LHCN-M2 (cell line): ENCODE data around the gene CDY2B. TPM values are rescaled to one million over a fixed set of nuclear protein-coding genes. Genes with fewer than 3 reads are reported as not detected.
"Not testable (repeated sequence)": the region's sequence is repeated elsewhere in the genome, so short reads cannot be mapped to it uniquely, and the experiment has no call there.

Experiments used
- DNase-seq: peaks from one replicate; pipeline ENCODE4 v3.0.0-alpha.2; 2012; ENCODE audit warnings: low read depth
- polyA plus RNA-seq: library from polyadenylated mRNA; unstranded; fragments of >200 nt; gene quantifications from one replicate; pipeline ENCODE4 v1.2.1, GENCODE V29; 2012; ENCODE audit warnings: missing spikeins
- total RNA-seq: library from RNA; depleted of rRNA; stranded (reverse); fragments of >200 nt; gene quantifications from 2 replicates; pipeline ENCODE4 v1.2.3, GENCODE V29; 2014; rRNA removed

CDY2B gene
- total RNA-seq = not detected in 2 replicates
- not detected for polyA plus RNA-seq

- DNase-seq = not testable (repeated sequence)
Observed at GRCh38 chrY:17880120-17880519, at the start of gene CDY2B. TSS of gene CDY2B (minus strand) at chrY:17880220. CDS start at chrY:17879892, 328 bp downstream.

DNA sequence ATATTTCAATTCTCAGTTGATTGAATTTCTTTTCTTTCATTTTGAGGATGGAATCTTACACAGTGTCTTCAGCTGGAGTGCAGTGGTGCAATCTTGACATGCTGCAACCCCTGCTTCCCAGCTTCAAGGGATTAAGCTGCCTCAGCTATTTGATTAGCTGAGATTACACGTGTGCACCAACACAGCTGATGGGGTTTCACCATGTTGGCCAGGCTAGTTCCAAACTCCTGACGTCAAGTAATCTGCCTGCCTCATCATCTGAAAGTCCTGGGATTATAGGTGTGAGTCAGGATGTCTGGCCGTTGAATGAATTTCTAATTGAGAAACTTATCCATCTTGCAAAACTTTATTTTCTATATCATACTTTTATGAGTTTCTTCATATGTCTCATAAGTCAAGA lies 28.0 kb upstream of the CDY2B start:
- not testable (repeated sequence) for DNase-seq

- not testable (repeated sequence) for DNase-seq
Observed at GRCh38 chrY:17907351-17907750, 27.3 kb upstream of the CDY2B start.

- not testable (repeated sequence) for DNase-seq
Observed at GRCh38 chrY:17881697-17882096, 1.7 kb upstream of the CDY2B start.

GRCh38 chrY:17876767-17877166 lies 3.3 kb downstream of the CDY2B start:
- DNase-seq = not testable (repeated sequence)

GRCh38 chrY:17875401-17875800 lies 4.6 kb downstream of the CDY2B start:
- not testable (repeated sequence) for DNase-seq

DNA sequence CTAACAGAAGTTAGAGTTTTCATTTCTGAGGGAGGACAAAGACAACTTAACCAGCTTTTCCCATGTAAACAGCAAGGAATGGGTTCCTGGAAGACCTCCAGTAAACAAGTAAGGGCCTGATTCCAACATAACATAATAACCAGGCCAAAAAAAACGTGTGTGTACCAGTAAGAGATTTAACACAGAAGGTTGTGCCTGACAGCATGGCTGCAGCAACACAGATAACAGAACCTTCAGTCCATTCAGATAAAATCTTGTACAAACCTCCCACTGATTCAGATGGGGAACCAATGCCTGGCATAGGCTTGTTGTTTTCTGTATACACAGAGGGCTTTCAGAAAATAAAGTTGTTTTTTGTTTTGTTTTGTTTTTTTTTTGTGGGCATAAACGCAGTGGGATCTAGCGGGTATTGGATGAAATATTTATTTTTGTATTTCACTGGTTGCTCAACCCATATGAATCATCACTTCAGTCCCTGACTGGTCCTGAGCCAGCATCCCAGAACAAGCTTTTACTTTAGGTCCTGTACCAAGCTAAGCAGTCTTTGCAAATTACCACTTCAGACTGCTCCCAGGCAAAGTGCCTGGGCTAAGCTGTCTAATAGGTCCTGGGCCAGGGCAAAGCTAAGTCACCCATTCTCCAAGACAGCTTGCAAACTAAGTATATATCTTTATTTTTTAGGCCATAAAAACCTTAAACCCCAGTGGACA lies 8.7 kb downstream of the CDY2B start:
- DNase-seq = not testable (repeated sequence)

GRCh38 chrY:17870737-17871136 lies 9.3 kb downstream of the CDY2B start:
- DNase-seq = not testable (repeated sequence)

DNA sequence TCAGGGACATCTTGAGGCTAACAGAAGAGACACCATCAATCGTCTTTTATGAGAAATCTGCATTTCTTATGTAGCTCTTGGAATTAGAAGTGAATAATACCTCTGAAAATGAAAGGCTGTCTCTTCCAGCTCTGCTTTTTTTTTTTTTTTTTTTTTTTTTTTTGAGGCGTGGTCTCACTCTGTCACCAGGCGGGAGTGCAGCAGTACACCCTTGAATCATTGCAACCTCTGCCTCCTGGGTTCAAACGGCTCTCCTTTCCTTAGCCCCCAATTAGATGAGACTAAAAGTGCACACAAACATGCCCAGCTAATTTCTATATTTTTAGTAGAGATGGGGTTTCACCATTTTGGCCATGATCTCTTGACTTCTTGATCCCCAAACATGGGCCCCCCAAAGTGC lies 12.2 kb downstream of the CDY2B start:
- not testable (repeated sequence) for DNase-seq

- DNase-seq = not testable (repeated sequence)
Observed at GRCh38 chrY:17860634-17861033, 19.4 kb downstream of the CDY2B start.

GRCh38 chrY:17856963-17857848 lies 22.8 kb downstream of the CDY2B start:
- not testable (repeated sequence) for DNase-seq

DNA sequence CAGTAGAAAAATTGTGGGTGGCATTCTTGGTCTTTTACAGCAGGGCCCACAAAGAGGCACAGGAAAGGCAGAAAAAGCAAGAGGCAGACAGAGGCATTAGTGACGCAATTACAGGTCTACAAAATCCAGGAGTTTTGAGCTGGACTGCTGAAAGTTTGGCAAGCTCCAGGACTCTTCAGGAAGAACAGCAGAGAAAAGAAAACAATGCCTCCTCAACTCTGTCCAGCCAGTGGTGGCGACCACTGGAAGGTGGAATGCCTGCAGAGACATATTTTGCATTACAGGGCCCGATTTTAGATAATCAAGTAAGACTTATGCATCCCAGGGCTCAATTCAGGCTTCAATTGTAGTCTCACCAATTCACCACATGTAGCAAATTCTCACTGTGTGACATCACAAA lies 23.5 kb downstream of the CDY2B start:
- DNase-seq = not testable (repeated sequence)

DNA sequence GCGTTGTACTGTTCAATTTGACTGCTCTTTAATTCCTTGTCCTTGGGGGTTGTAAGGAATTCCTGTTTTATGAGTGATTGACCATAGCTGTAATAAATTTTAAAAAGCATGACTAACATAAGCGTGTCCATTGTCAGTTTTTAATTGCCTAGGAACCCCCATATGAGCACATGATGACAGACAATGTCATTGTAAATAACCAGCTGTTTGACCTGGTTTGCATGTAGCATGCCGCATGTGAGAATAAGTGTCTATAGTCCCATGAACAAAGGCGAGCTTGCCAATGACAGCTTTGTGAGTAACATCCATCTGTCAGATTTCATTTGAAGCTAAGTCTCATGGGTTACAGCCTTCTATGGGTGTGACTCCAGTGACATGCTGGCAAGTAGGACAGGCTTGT lies 30.9 kb downstream of the CDY2B start:
- DNase-seq = not testable (repeated sequence)

- DNase-seq = not testable (repeated sequence)
Observed at GRCh38 chrY:17832149-17832548, 47.9 kb downstream of the CDY2B start.

Other genes with a start within 250 kb of the CDY2B start
- gene CDY2A, start 145.6 kb upstream of the CDY2B start, total RNA-seq = not detected in 2 replicates